ENCODE measurements around the gene DTNB.

Gene DTNB

DNA sequence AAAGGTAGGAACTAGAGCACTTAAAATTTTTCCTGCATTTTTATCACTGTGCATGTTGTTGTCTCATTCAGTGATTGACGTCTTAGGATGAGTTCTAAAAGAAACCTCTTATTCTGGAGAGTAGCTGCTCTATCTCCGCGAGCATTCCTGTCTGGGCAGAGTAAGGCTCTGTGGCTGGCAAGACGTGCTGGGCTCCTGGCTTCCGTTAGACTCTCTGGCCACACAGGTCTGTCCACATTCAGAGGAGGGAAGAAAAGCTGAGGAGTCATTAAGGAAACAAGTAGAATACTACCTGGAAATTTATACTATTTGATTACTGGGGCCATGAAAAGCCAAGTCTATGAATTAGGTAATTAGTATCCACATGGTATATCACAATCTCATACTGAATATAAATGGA, 193.6 kb downstream of the DTNB start:
- no peak for TF ChIP-seq GATA3 (IDR thresholded peaks at IDR 0.05; ENCODE audit: low read depth, low read length)
- TF ChIP-seq GATA2 (IDR thresholded peaks at IDR 0.05; ENCODE audit: low read depth, low read length): no peak

DNA sequence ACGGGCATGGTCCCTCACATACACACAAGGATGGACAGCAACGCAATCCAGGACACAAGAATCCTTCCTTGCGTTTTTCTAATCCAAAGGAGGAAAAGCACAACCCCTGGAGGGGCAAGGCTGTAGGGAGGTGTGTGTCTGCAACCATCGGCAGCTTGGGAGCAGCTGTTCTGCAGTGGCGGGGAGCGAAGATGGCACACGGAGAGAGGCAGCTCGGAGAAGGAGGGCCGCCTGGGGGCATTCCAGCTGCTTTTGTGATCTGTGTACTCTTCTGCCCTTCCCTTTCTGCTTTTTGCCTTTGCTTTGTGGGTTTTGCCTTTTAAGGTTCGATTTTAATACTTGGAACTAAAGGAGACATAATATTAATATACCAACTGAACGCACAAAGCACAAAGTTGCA, 194.6 kb downstream of the DTNB start:
- no peak for TF ChIP-seq GATA3 (IDR thresholded peaks at IDR 0.05; ENCODE audit: low read depth, low read length)

DNA sequence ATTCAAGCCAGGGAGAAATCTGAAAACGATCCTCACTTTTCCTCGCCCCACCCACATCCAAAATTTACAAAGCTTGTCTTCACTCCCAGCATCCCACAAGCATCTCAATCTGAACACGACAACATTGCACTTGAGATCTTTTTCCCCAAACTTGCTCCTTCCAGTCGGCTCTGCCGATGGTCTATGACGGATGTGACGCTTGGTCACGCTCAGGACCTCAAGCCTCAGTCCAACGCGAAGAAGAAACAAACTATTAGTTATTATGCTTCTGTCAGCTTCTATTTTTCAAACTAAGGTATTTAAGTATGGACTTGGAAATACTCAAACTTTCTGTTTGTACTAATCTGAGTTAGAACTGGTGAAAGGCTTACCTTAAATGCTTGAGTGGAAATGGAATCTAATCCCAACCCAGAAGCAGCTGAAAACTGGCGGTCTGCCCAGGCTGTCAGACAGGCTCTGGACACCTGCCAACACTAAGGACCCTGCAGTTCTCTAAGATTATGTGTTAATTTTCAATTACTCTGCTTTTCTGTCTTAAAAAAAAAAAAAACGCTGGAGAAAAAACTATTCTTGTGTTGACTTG, 199.5 kb downstream of the DTNB start:
- TF ChIP-seq GATA2 (IDR thresholded peaks at IDR 0.05; ENCODE audit: low read depth, low read length) (no peak), GATA3 (IDR thresholded peaks at IDR 0.05; ENCODE audit: low read depth, low read length) (no peak)

DNA sequence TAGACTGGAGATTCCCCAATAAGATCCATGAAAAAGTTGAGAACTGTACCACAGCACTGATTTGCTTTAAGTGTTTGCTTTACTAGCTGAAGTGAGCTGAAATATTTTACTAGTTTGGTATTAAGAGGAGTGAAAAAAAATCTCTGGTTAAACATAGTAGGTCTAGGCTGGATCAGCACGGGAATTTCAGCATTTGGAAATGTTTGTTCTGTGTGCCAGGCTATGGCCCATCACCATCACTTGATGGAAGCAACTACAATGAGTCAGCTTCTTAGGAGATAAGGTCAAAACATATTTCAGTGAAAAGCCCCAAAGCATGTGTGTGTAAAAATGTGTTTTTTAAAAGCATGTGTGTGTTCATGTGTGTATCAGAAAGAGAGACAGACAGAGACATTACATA, 200.2 kb downstream of the DTNB start:
- no peak for TF ChIP-seq GATA3 (IDR thresholded peaks at IDR 0.05; ENCODE audit: low read depth, low read length)
- TF ChIP-seq GATA2 (IDR thresholded peaks at IDR 0.05; ENCODE audit: low read depth, low read length): no peak

DNA sequence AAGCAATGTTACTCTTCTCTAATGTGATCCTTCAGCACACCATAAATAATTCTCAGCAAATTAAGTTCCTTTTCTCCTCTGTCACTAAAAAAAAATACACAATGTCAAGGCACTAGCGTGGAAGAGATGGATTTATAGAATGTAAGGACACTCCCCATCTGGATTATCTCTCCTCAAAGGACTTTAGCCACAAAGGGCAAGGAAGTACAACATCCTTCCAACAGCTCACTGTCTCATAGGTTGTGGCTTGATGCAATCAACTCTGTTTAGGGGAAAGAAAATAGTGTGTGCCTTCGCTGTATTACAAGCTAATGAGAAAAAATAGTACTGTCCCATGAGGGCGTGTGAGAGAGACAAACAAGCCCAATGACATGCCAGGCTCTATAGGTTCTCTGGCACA, 202.6 kb downstream of the DTNB start:
- no peak for TF ChIP-seq GATA2 (IDR thresholded peaks at IDR 0.05; ENCODE audit: low read depth, low read length)
- no peak for TF ChIP-seq GATA3 (IDR thresholded peaks at IDR 0.05; ENCODE audit: low read depth, low read length)

DNA sequence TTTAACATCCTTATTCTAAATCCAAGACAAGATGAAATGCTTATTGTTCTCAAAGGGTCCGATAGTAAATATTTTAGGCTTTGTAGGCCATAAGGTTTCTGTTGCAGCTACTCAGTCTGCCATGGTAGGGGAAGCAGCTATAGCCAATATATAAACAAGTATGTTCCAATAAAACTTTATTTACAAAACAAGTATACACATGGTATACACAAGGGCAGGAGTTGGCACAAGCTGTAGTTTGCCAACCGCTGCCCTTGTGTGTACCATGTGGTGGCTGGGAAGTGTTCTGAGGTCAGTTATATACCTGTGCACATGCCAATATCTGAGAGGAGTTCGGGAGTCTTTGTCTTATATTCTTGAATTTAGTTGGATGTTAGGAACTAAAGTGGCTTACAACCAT, 205.6 kb downstream of the DTNB start:
- TF ChIP-seq GATA2 (IDR thresholded peaks at IDR 0.05; ENCODE audit: low read depth, low read length) (no peak), GATA3 (IDR thresholded peaks at IDR 0.05; ENCODE audit: low read depth, low read length) (no peak)

DNA sequence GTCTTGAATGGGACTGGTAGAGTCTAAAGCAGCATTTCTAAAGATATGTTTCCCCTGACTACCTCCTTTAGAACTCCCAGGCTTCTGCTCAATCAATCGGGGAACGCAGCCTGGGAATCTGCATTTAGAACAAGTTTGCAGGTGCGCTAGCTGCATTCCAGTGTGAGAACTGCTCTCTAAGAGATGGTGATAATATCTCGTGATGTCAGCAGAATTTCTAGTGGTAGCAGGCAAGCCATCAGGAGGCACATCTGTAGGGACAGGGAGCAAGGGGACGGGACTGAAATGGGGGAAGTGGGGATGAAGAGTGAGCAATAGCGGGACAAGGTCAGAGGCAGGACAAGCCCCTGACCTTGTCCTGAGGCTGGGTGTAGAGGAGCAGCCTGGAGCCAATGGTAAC, 211.4 kb downstream of the DTNB start:
- no peak for TF ChIP-seq GATA3 (IDR thresholded peaks at IDR 0.05; ENCODE audit: low read depth, low read length)
- TF ChIP-seq GATA2 (IDR thresholded peaks at IDR 0.05; ENCODE audit: low read depth, low read length): no peak

DNA sequence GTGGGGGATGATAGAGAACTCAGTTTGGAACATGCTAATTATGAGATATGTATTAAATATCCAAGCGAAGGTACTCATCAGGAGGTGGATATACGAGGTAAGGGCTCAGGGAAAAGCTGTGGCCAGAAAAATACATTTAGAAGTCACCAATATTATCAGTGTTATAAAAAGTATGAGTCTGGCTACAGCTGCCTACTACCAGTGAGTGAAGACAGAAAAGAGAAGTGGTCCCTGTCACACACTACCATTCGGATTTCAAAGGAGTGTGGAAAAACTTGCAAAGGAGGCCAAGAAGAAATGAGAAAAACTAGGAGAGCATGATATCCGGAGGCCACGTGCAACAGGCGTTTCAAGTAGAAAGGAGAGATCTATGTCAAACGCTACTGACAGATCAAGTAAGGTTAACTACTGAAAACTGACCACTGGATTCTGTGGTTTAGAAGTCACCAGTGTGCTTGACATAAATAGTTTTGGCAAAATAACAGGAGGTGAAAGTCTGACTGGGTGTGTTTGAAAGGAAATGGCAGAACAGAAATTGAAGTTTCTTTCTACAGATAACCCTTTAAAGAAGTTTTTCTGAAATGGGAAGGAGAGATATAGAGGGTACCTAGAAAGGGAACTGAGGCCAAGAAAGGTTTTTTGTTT, 213.0 kb downstream of the DTNB start:
- TF ChIP-seq GATA3 (IDR thresholded peaks at IDR 0.05; ENCODE audit: low read depth, low read length): no peak
- no peak for TF ChIP-seq GATA2 (IDR thresholded peaks at IDR 0.05; ENCODE audit: low read depth, low read length)

DNA sequence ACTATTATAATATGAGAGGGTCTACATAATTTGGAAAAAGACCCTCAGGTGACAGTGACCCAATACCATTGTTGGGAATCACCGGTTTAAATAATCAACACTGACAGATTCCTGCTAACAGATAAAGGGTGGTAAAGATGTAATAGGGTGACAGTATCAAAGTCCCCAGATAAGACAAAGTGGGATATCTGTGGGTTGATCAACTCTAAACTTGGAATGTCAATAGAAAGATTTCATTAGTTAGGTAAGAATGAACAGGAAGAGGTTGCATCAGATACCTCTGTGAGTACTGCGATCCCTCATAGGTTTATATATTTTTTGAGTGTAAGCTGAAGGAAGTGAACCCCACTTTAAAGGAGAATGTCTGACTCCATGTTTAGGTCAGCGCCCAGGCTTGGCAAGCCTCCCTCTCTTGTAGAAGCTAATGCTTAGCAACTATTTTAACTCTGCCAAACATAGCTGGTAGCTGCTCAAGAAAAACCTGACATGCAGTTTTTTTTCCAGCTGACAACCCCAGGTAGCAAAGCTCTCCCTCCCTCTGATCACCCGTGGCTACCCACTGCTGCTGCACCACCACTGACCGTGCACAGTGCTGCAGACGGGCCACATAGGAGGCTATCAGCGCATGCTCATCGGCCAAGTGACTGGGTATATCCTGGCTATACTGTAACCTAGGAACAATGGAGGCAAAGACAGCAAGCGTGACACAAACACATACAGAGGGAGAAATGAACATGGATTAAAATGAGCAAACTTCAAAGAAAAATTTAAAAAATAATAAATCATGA, 218.4 kb downstream of the DTNB start:
- TF ChIP-seq GATA2 (IDR thresholded peaks at IDR 0.05; ENCODE audit: low read depth, low read length) (no peak), GATA3 (IDR thresholded peaks at IDR 0.05; ENCODE audit: low read depth, low read length) (no peak)

DNA sequence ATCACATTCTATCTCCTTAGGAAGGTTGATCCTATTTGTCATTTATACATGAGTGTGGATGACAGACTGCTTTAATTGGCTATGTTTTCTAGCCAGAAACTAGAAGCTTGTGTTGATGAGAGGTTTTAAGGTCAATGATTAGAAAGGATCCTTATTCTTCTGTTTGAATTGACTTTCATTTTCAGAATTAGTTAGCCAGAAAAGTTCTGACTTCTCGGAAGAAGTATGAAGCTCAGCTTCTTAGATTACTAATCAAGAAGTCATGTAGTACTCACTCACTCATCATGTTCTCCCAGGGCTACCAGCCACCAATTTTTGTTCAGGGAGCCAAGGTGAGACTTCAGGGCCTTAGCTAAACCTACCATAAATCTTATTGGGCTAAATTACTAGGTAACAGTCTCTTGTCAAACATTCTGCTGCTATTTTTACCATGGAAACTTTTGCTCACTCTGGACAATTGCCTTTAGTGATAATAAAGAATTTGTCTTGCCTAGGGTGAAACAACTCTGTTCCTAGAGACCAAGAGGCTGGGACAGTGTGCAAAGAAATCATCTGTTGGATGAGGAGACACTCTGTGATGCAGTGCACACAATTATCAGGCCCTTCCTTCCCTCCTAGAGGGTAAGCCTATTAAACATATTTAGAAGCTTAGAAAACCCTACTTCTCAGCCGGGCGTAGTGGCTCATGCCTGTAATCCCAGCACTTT, 220.0 kb downstream of the DTNB start:
- no peak for TF ChIP-seq GATA2 (IDR thresholded peaks at IDR 0.05; ENCODE audit: low read depth, low read length)
- no peak for TF ChIP-seq GATA3 (IDR thresholded peaks at IDR 0.05; ENCODE audit: low read depth, low read length)

DNA sequence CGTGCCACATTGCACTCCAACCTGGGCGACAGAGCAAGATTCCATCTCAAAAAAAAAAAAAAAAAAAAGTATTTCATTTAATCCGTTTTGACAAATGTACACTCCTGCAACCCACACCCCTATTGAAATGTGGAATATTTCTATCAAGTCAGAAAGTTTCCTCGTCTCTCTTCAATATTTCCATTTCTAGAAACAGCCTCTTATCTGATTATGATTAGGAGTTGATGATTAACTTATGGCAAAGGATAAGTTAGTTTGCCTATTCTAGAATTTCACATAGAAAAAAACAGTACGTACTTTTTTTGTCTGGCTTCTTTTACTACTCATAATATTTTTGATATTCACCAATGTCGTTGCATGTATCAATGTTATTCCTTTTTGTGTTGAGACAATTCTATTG, 224.6 kb downstream of the DTNB start:
- TF ChIP-seq GATA2 (IDR thresholded peaks at IDR 0.05; ENCODE audit: low read depth, low read length) (no peak), GATA3 (IDR thresholded peaks at IDR 0.05; ENCODE audit: low read depth, low read length) (no peak)

DNA sequence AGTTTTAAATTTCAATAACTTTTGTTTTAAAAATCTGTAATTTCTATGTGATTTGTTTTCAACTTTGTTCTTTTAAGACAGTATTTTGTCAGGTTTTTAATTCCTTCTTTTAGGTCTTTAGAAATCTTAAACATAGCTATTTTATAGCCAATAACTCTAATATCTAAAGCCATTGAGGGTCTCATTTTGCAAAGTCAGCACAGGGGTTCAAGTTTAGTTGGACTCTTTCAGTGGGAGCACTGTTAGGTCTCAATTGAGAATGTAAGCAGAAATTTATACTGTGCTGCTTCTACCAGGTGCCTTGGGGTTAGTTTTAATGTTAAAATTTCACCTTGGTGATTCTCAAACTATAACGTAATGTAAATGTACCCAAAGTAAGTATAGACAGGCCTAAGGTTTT, 226.4 kb downstream of the DTNB start:
- TF ChIP-seq GATA3 (IDR thresholded peaks at IDR 0.05; ENCODE audit: low read depth, low read length) (no peak), GATA2 (IDR thresholded peaks at IDR 0.05; ENCODE audit: low read depth, low read length) (no peak)

DNA sequence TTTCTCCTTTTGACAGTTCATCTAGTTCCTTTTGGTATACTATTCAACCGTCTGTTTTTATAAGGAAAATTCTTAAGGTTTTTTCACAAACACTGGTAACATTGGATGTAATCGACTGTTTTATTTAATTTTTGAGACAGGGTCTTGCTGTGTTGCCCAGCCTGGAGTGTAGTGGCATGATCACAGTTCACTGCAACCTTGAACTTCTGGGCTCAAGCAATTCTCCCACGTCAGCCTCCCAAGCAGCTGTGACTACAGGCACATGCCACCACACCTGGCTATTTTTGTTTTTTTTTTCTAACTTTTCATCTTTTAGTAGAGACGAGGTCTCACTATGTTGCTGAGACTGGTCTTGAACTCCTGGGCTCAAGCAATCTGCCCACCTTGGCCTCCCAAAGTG, 227.3 kb downstream of the DTNB start:
- no peak for TF ChIP-seq GATA3 (IDR thresholded peaks at IDR 0.05; ENCODE audit: low read depth, low read length)
- TF ChIP-seq GATA2 (IDR thresholded peaks at IDR 0.05; ENCODE audit: low read depth, low read length): no peak

DNA sequence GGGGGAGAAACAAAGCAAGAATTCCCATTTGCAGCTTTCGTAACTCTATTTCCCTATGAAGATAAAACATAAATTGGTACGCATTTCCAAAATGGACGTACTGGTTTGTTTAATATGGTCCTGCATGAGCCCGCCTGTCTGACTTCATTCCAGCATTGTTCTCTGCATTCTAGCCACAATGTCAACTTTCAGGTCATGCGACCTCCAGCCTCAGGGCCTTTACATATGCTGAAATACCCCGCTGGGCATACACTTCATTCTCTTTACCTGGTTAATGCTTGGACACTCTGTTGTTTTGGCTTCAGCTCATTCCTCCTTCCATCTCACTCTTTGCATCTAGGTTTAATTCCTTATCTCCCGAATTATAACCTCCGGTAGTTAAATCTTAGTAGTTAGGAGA, 227.9 kb downstream of the DTNB start:
- TF ChIP-seq GATA2 (IDR thresholded peaks at IDR 0.05; ENCODE audit: low read depth, low read length): no peak
- TF ChIP-seq GATA3 (IDR thresholded peaks at IDR 0.05; ENCODE audit: low read depth, low read length): no peak
